Measurements from ENCODE around the gene LUZP1. TPM values are rescaled to one million over a fixed set of nuclear protein-coding genes. Genes with fewer than 3 reads are reported as not detected.

LUZP1 gene
- total and polyA plus RNA-seq, 2 experiments from 2014 or later: 45.7 to 152 TPM

DNA sequence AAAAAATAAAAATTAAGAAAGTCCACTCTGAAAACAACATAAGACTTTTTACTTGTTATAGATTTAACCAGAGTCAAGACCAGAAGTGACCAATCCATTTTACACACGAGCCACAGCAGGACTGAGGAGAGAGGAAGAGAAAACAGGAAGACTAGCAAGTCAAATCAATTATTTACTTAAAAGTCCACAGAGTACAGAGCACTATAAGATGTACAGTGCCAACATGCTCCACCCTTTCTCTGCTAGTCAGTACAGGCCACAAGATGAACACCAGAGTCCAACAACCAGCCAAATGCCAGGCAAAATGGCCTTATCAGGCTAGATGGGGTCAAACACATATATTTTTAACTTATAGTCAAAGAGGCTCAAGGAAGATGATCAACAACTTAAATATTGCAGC, 19.5 kb downstream of the LUZP1 start:
- Histone ChIP-seq H3K4me3 (no peak overlapping the region), H2AFZ (no peak overlapping the region), H4K20me1 (replicated peaks; ENCODE audit: insufficient read depth) (peaks cover 56% of the 10 kb centered on the region), H3K27ac (ENCODE audit: low read depth) (no peak overlapping the region), H3K27me3 (ENCODE audit: insufficient read depth) (no peaks in the 10 kb centered on the region), H3K4me1 (ENCODE audit: insufficient read depth) (peaks cover 3% of the 10 kb centered on the region; the same call in 1 of the 2 replicates), H3K79me2 (replicated peaks; ENCODE audit: insufficient read depth) (peaks cover 99% of the 10 kb centered on the region), H3K9me2 (ENCODE audit: insufficient read depth) (no peaks in the 10 kb centered on the region), H3K36me3 (ENCODE audit: insufficient read depth) (no peaks in the 10 kb centered on the region), H3F3A (replicated peaks; ENCODE audit: low read depth) (no peaks in the 10 kb centered on the region), H3K4me2 (no peak overlapping the region)
- Mint-ChIP-seq H3K4me3 (no peak overlapping the region), H3K9me3 (no peaks in the 10 kb centered on the region), H3K27ac (no peak overlapping the region), H3K4me1 (peaks cover 14% of the 10 kb centered on the region), H3K27me3 (ENCODE audit: insufficient read depth, low read depth, poor library complexity) (no peaks in the 10 kb centered on the region), H3K36me3 (ENCODE audit: low read depth) (no peaks in the 10 kb centered on the region; the same call in 2 of the 3 replicates)
- no peak for ATAC-seq
- no peak for DNase-seq (ENCODE audit: low spot score)
- no peak for TF ChIP-seq ZNF331 (CRISPR knock-in tag; IDR thresholded peaks at IDR 0.05; ENCODE audit: low read depth)
- TF ChIP-seq, protein P1, sequence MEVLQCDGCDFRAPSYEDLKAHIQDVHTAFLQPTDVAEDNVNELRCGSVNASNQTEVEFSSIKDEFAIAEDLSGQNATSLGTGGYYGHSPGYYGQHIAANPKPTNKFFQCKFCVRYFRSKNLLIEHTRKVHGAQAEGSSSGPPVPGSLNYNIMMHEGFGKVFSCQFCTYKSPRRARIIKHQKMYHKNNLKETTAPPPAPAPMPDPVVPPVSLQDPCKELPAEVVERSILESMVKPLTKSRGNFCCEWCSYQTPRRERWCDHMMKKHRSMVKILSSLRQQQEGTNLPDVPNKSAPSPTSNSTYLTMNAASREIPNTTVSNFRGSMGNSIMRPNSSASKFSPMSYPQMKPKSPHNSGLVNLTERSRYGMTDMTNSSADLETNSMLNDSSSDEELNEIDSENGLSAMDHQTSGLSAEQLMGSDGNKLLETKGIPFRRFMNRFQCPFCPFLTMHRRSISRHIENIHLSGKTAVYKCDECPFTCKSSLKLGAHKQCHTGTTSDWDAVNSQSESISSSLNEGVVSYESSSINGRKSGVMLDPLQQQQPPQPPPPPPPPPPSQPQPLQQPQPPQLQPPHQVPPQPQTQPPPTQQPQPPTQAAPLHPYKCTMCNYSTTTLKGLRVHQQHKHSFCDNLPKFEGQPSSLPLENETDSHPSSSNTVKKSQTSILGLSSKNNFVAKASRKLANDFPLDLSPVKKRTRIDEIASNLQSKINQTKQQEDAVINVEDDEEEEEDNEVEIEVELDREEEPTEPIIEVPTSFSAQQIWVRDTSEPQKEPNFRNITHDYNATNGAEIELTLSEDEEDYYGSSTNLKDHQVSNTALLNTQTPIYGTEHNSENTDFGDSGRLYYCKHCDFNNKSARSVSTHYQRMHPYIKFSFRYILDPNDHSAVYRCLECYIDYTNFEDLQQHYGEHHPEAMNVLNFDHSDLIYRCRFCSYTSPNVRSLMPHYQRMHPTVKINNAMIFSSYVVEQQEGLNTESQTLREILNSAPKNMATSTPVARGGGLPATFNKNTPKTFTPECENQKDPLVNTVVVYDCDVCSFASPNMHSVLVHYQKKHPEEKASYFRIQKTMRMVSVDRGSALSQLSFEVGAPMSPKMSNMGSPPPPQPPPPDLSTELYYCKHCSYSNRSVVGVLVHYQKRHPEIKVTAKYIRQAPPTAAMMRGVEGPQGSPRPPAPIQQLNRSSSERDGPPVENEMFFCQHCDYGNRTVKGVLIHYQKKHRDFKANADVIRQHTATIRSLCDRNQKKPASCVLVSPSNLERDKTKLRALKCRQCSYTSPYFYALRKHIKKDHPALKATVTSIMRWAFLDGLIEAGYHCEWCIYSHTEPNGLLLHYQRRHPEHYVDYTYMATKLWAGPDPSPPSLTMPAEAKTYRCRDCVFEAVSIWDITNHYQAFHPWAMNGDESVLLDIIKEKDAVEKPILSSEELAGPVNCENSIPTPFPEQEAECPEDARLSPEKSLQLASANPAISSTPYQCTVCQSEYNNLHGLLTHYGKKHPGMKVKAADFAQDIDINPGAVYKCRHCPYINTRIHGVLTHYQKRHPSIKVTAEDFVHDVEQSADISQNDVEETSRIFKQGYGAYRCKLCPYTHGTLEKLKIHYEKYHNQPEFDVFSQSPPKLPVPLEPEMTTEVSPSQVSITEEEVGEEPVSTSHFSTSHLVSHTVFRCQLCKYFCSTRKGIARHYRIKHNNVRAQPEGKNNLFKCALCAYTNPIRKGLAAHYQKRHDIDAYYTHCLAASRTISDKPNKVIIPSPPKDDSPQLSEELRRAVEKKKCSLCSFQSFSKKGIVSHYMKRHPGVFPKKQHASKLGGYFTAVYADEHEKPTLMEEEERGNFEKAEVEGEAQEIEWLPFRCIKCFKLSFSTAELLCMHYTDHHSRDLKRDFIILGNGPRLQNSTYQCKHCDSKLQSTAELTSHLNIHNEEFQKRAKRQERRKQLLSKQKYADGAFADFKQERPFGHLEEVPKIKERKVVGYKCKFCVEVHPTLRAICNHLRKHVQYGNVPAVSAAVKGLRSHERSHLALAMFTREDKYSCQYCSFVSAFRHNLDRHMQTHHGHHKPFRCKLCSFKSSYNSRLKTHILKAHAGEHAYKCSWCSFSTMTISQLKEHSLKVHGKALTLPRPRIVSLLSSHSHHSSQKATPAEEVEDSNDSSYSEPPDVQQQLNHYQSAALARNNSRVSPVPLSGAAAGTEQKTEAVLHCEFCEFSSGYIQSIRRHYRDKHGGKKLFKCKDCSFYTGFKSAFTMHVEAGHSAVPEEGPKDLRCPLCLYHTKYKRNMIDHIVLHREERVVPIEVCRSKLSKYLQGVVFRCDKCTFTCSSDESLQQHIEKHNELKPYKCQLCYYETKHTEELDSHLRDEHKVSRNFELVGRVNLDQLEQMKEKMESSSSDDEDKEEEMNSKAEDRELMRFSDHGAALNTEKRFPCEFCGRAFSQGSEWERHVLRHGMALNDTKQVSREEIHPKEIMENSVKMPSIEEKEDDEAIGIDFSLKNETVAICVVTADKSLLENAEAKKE (CRISPR knock-in tag; IDR thresholded peaks at IDR 0.05): no peak
- TF ChIP-seq, protein P2, sequence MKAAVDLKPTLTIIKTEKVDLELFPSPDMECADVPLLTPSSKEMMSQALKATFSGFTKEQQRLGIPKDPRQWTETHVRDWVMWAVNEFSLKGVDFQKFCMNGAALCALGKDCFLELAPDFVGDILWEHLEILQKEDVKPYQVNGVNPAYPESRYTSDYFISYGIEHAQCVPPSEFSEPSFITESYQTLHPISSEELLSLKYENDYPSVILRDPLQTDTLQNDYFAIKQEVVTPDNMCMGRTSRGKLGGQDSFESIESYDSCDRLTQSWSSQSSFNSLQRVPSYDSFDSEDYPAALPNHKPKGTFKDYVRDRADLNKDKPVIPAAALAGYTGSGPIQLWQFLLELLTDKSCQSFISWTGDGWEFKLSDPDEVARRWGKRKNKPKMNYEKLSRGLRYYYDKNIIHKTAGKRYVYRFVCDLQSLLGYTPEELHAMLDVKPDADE (IDR thresholded peaks at IDR 0.05): no peak
- TF ChIP-seq EZH2 (IDR thresholded peaks at IDR 0.05; ENCODE audit: low read depth, unreplicated experiment): no peak
- no peak for TF ChIP-seq POLR2AphosphoS5 (IDR thresholded peaks at IDR 0.05; ENCODE audit: low read depth)
- TF ChIP-seq STAT1 (IDR thresholded peaks at IDR 0.05; ENCODE audit: unreplicated experiment): no peak
- no peak for TF ChIP-seq EZH2phosphoT487 (IDR thresholded peaks at IDR 0.05; ENCODE audit: unreplicated experiment)
- TF ChIP-seq CREB1 (CRISPR knock-in tag; IDR thresholded peaks at IDR 0.05; ENCODE audit: low read depth): no peak
- TF ChIP-seq, protein P3, sequence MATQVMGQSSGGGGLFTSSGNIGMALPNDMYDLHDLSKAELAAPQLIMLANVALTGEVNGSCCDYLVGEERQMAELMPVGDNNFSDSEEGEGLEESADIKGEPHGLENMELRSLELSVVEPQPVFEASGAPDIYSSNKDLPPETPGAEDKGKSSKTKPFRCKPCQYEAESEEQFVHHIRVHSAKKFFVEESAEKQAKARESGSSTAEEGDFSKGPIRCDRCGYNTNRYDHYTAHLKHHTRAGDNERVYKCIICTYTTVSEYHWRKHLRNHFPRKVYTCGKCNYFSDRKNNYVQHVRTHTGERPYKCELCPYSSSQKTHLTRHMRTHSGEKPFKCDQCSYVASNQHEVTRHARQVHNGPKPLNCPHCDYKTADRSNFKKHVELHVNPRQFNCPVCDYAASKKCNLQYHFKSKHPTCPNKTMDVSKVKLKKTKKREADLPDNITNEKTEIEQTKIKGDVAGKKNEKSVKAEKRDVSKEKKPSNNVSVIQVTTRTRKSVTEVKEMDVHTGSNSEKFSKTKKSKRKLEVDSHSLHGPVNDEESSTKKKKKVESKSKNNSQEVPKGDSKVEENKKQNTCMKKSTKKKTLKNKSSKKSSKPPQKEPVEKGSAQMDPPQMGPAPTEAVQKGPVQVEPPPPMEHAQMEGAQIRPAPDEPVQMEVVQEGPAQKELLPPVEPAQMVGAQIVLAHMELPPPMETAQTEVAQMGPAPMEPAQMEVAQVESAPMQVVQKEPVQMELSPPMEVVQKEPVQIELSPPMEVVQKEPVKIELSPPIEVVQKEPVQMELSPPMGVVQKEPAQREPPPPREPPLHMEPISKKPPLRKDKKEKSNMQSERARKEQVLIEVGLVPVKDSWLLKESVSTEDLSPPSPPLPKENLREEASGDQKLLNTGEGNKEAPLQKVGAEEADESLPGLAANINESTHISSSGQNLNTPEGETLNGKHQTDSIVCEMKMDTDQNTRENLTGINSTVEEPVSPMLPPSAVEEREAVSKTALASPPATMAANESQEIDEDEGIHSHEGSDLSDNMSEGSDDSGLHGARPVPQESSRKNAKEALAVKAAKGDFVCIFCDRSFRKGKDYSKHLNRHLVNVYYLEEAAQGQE (IDR thresholded peaks at IDR 0.05; ENCODE audit: unreplicated experiment): no peak
- TF ChIP-seq NANOG (IDR thresholded peaks at IDR 0.05; ENCODE audit: borderline replicate concordance): no peak
- TF ChIP-seq ZNF114 (CRISPR knock-in tag; IDR thresholded peaks at IDR 0.05): no peak
- TF ChIP-seq JUNB (IDR thresholded peaks at IDR 0.05; ENCODE audit: unreplicated experiment): no peak
- TF ChIP-seq, protein P4, sequence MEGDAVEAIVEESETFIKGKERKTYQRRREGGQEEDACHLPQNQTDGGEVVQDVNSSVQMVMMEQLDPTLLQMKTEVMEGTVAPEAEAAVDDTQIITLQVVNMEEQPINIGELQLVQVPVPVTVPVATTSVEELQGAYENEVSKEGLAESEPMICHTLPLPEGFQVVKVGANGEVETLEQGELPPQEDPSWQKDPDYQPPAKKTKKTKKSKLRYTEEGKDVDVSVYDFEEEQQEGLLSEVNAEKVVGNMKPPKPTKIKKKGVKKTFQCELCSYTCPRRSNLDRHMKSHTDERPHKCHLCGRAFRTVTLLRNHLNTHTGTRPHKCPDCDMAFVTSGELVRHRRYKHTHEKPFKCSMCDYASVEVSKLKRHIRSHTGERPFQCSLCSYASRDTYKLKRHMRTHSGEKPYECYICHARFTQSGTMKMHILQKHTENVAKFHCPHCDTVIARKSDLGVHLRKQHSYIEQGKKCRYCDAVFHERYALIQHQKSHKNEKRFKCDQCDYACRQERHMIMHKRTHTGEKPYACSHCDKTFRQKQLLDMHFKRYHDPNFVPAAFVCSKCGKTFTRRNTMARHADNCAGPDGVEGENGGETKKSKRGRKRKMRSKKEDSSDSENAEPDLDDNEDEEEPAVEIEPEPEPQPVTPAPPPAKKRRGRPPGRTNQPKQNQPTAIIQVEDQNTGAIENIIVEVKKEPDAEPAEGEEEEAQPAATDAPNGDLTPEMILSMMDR (conservative IDR thresholded peaks at IDR 0.05; ENCODE audit: low read depth in 2 of 2): no peak

Data from GM23338 (cell line).